ENCODE data around the gene ARSB.

The ARSB gene

DNA sequence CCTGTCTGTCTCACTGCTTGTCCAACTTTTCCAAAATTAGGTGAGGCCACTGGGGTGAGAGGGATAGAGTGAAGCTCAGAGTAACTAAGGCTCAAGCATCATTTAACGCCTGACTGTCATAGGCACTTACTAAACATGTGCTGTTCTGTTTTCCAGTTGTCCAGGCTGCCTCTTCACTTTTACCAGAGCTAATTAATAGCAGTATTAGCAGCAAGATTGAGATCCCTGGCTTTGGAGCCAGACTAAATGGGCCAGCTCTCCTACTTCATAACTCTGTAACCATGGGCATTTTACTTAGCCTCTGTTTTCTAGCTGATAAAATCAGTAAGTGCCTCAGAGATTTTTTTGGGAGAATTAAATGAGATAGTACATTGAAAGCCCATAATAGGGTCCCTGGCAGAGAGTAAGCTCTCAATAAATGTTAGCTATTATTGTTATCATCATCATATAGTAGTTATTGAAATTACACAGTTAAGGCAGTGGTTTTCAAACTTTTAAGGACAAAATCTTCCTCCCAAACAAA lies 190.4 kb downstream of the ARSB start:
- TF ChIP-seq ZNF274 (IDR thresholded peaks at IDR 0.05; ENCODE audit: low read depth, low read length), result no peak

DNA sequence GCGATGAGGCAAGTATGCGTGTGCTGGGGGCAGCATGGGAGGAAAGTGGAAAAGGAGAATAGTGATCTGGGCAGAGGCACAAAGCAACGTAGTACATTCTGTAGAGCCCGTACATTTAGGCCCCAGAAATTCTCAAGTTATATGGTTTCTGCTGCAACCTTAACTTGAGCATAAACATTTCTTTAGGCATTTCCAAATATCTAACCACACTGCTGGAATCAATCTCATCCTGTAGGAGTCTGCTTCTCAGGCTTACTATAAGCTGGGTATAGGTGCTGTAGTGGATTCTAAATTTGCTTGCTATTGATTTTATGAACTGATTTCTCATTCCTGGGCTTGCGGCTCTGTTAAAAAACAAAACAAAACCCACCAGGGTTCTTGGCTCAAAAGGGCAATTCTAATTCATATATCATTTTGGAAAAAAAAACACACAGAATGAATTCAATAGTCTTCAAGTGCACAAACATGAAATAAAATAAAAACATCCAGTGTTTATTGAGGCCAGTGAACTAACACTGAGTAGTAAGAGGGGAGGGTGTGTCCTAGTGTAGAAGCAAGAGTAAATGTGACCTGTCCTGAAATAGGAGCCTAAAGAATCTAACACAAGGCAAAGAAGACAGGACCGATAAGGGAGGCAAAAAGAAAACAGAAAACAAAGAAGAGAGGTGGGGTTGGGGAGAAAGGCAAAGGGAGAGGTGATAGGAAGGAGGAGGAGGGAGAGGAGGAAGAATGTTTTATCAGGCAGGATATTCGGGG lies 191.0 kb downstream of the ARSB start:
- TF ChIP-seq ZNF274 (IDR thresholded peaks at IDR 0.05; ENCODE audit: low read depth, low read length), result no peak

More for the DNA sequence above, 190.4 kb downstream of the ARSB start:
- H3K4me3 ChIP-seq (ENCODE audit: low read length), result no peak overlapping the region

DNA sequence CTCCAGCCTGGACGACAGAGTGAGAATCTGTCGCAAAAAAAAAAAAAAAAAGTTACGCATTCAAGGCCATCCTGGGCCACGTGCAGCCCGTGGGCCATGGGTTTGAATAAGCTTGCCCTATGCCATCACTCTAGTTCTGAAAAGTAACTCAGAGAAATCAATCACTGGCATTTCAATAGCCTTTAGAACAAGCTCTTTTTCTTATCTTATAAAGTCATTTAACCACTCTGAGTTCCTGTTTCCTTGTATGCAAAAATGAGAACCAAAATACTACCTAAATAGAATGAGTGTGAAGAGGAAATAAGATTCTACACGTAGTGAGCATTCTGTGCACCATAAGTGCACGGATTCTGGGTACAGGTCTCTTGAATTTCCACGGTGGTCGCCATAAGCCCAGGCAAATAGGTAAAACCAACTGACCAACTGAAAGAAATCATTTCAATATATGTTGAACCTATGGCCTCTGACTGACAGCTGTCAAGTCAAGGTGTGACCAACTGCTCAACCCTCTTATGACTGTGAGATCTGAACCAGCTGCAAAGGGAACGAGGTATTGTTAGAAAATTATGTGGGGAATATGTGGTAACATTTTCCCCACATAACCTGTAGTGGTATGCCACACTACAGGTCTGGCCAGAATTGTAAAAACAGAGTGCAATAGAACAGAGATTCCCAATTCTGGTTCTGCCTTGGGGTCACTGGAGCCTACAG lies 192.6 kb downstream of the ARSB start:
- no peak for TF ChIP-seq ZNF274 (IDR thresholded peaks at IDR 0.05; ENCODE audit: low read depth, low read length)
- H3K4me3 ChIP-seq (ENCODE audit: low read length), result no peak overlapping the region

More for the DNA sequence above, 191.0 kb downstream of the ARSB start:
- no peak overlapping the region for H3K4me3 ChIP-seq (ENCODE audit: low read length)

DNA sequence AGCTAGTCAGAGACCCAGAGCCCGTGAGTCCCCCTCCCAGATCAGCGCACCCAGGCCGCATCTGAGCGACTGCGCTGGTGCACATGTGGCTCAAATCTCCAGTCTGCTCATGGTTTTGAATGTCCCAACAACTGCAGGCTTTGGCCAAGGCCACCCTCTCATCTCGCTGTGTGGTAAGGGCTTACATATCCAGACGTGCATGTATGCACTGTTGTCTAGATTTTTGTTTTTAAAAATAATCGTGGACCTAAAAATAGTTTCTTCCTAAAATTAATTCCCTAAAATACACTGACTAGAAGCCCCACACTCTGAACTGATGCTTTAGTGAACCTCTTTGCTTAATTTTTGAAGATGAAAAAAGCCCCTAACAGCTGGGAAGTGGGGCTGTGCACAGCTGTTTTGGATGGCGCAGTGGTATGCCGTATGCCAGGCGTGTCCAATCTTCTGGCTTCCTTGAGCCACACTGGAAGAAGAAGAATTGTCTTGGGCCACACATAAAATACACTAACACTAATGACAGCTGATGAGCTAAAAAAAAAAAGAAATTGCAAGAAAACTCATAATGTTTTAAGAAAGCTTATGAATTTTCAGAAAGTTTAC lies 193.5 kb downstream of the ARSB start:
- no peak for TF ChIP-seq ZNF274 (IDR thresholded peaks at IDR 0.05; ENCODE audit: low read depth, low read length)
- no peak overlapping the region for H3K4me3 ChIP-seq (ENCODE audit: low read length)

DNA sequence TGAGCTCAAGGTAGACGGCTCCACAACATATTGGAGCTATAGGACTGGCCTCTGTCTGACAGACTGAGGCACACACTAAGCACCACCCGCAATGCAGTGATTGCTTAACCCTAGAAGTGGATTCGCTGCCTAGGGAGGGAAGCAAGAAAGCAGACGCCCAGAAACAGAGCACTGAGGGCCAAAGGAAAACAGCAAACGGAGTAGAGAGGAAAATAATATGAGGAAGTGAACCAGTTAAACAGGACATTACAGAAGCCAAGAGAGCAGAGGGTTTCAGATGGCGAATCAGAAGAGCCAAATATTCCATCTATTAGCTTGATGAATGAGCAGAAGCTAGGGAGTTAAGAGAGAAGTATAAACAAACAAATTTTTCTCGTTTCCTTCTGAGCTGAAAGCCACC lies 197.3 kb downstream of the ARSB start:
- no peak overlapping the region for H3K4me3 ChIP-seq (ENCODE audit: low read length)
- TF ChIP-seq ZNF274 (IDR thresholded peaks at IDR 0.05; ENCODE audit: low read depth, low read length), result no peak

DNA sequence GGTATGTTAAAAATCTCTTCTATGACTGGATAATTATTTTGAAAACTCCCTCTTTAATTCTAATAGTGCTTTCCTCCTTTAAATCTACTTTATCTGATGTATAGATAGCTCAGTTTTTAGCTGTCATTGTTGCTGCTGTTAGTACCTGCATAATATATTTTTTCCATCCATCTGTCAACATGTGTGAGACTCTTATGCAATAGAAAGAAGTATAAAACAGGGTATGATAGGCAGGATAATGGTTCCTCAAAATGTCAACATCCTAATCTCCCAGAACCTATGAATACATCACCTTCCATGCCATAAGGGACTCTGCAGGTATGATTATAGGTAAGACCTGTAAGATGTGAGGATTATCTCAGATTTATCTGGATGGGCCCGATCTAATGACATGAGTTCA lies 199.7 kb downstream of the ARSB start:
- no peak overlapping the region for H3K4me3 ChIP-seq (ENCODE audit: low read length)
- no peak for TF ChIP-seq ZNF274 (IDR thresholded peaks at IDR 0.05; ENCODE audit: low read depth, low read length)

DNA sequence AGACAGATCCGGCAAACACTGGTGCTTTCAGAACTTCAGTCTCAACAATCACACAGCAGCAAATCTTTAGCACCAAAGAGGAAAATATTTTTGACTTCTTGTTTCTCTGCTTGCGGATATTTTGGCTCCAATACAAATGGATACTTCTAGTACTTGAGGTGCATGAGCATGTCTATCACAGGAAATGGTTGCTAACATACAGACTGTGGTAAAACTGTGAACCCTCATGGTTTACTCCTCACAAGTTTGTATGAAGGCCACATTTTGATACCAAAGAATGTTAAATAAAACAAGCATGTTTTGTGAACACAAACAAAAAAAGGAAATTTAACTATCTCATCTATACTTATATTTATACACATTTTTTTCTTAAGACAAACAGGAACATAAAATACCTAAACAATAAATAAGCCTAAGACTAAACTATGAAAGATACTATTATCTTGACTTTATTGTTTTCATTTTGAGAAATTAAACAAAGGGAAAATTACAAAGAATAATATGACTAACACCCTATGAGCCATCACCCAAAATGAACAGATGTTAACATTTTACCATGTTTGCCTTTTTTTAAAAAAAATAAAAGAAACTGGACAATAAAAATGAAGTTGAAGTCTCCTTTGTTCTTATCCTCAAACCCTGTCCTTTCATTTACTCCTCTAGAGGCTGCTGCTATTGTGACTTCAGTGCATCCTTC lies 201.5 kb downstream of the ARSB start:
- H3K4me3 ChIP-seq (ENCODE audit: low read length), result no peak overlapping the region
- no peak for TF ChIP-seq ZNF274 (IDR thresholded peaks at IDR 0.05; ENCODE audit: low read depth, low read length)

DNA sequence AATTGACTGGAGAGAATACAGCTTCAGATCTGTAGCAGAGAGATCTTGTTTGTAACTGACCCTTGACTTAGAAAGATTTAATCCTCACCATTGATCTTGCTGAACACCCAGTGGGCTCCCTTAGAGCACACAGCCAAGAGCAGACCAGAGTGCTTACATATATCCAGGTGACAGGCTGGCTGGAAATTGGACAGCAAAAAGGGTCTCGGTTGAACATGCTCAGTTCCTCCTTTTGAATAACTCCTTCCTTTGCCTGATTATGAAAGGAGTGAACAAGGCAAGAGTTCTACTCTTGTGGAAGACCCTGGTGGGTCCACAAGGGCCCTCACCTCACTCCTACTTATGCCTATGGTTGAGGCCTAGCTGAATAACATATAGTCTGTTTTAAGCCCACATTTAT lies 202.4 kb downstream of the ARSB start:
- no peak for TF ChIP-seq ZNF274 (IDR thresholded peaks at IDR 0.05; ENCODE audit: low read depth, low read length)
- no peak overlapping the region for H3K4me3 ChIP-seq (ENCODE audit: low read length)

DNA sequence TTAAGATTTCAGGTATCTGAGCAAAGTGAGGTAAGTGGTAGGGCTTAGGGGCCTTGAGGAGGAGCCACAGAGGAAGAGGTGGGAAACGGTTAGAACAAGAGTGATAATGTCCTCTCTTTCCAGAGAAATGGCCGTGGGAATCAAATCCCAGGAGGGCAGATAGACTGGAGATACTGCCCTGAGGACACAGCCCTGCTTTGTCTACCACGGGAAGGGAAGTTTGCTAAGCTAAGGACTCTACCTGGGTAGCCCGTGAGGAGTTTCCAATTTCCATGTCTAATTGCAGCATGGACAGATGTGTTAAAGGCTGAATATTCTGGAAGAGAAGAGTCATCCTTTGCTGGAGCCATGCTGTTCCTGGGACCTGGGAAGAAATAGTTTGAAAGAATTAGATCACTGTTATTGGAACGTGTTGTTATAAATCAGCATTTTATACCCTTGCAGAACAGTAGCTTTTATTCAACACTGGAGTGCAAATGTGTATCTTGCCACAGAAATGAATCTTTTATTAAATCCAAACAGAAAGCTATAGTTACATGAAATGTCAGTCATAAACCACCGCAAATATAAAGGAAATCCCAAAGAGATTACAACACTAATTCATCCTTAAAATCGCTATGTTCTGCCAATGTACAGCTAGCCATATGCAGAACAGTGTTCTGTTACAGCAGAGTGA lies 203.4 kb downstream of the ARSB start:
- TF ChIP-seq ZNF274 (IDR thresholded peaks at IDR 0.05; ENCODE audit: low read depth, low read length), result no peak
- no peak overlapping the region for H3K4me3 ChIP-seq (ENCODE audit: low read length)

DNA sequence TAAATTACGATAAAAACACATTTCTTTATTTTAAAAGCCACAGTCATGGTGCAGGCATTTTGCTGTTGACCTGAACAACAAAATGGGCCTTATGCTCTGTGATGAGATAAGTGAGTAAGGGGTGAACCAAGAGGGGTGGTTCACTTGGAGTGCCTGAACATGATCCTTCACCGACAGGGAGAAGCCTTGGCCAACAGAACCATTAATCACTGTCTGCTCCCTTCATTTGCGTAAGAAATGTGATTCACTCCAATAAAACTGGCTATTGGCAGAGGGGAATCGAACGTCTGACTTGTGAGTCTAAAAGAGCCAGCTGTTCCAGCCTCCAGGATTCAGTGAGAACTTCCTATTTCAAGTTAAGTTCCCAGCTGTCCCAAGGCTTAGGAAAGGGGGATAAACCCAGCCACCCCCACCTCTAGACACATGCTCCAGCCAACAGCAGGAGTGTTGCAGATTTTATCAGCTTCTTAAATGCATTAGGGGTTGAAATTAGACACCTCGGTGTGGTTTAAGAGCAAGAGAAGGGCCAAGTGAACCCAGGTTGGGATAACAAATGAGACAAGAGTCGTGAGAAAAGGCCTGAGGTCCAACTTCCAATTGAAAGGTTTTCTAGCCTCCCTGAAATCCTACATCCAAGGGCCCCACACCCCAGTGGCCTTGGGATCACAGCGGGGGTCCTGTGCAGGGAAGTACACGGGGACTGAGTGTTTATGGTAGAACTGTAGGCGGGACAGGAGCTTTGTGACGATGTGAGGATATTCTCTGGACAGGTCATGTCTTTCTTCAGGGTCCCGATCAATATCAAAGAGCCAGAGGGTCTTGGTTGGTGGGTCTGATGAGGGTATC lies 205.1 kb downstream of the ARSB start:
- TF ChIP-seq ZNF274 (IDR thresholded peaks at IDR 0.05; ENCODE audit: low read depth, low read length), result no peak
- no peak overlapping the region for H3K4me3 ChIP-seq (ENCODE audit: low read length)

DNA sequence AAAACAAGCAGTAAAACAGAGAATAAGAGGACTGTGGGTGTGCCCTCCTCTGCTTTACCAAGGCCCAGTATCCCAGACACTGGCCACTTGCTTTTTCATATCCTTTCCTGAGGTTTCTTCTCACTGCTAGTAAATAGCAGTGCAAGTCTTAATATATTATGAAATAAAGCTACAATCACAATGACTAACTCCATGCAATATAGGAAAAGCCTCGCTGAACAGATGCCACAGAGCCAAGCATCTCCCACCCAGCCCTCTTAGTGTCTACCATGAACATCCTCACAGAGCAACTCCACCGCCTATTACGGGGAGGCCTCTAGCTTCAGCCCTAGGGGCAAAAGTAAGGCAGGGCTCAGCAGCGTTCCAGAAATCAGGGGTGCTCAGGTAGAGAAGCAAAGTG lies 205.8 kb downstream of the ARSB start:
- H3K4me3 ChIP-seq (ENCODE audit: low read length), result no peak overlapping the region
- TF ChIP-seq ZNF274 (IDR thresholded peaks at IDR 0.05; ENCODE audit: low read depth, low read length), result no peak

DNA sequence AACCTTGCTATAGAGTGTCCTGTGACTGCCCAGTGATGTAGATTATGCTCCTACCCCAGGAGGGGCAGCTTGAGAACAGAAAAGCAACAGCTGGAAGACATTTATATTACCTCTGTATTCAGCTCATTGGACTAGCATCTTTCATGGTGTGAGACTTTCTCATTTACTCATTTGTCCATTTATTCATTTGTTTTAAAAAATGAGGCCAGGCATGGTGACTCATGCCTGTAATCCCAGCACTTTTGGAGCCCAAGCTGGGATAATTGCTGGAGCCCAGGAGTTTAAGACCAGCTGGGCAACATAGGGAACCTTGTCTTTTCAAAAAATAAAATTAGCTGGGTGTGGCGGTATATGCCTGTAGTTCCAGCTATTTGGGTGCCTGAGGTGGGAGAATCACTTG lies 206.6 kb downstream of the ARSB start:
- H3K4me3 ChIP-seq (ENCODE audit: low read length), result no peak overlapping the region
- TF ChIP-seq ZNF274 (IDR thresholded peaks at IDR 0.05; ENCODE audit: low read depth, low read length), result no peak

DNA sequence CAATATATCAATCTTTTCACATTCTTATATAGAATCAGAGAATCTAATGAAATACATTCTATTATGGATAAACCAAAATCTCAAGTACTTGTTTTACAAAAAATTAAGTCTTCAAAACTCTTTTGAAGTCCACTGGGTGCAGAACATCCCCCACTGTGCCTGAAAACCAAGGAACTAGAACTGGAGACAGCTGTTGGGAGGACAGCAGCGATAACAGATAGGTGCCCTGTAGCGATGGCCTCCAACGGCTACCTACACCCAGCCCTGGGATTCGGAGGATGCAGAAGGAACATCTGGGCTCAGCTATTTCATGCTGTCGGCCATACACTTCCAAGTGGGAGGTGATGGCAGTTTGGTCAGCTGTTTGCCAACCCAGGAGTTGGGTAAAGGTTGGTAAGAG lies 207.2 kb downstream of the ARSB start:
- TF ChIP-seq ZNF274 (IDR thresholded peaks at IDR 0.05; ENCODE audit: low read depth, low read length), result no peak
- H3K4me3 ChIP-seq (ENCODE audit: low read length), result no peak overlapping the region

Measured in GM08714 (cell line).